HEK293 (cell line): Measurements from ENCODE around the gene MSANTD3.

Source experiments
- CTCF ChIA-PET: fragments of 350-600 bp; formaldehyde crosslinking; extraction: SDS; loops from one replicate; lab custom pipeline; 2021; ENCODE audit warnings: antibody characterized with exemption; lab: Yijun Ruan, JAX
- POLR2A ChIA-PET: fragments of 300-600 bp; formaldehyde crosslinking; extraction: SDS; loops from one replicate; lab custom pipeline; 2020; ENCODE audit warnings: antibody characterized with exemption, inconsistent platforms; lab: Yijun Ruan, JAX
- H3K27ac ChIP-seq: fragments of 200-500 bp; sonication (Bioruptor generic); 2 replicates; pipeline ENCODE4 v1.5.1; 2014; ENCODE audit warnings: low read depth, low read length, control low read depth, inconsistent platforms; ENCODE audit errors: extremely low read depth
- H3K36me3 ChIP-seq, 2 experiments: fragments of 200-500 bp in 1 of 2; sonication (Bioruptor generic) in 1 of 2; 1 replicate in 1 of 2; 2 replicates in 1 of 2; pipeline ENCODE4 v1.5.1; 2014 to 2017; ENCODE audit warnings: inconsistent platforms in 2 of 2, low read length in 2 of 2; ENCODE audit not compliant: control insufficient read depth in 2 of 2, insufficient read depth in 1 of 2
- H3K4me1 ChIP-seq: fragments of 200-500 bp; sonication (Bioruptor generic); 2 replicates; pipeline ENCODE4 v1.5.1; 2014; ENCODE audit warnings: mild to moderate bottlenecking, low read length, inconsistent platforms; ENCODE audit not compliant: control insufficient read depth, insufficient read depth
- H3K4me3 ChIP-seq: 2 replicates; pipeline ENCODE4 v1.5.1; 2011; ENCODE audit warnings: low read depth, mild to moderate bottlenecking, control low read depth, low read length, moderate library complexity
- H3K9me3 ChIP-seq: fragments of 200-500 bp; sonication (Bioruptor generic); 2 replicates; pipeline ENCODE4 v1.5.1; 2014; ENCODE audit warnings: low read depth, low read length, inconsistent platforms; ENCODE audit not compliant: control insufficient read depth, insufficient read depth
- BCL11A ChIP-seq: fragments of 450-650 bp; formaldehyde crosslinking; IDR thresholded peaks from 2 replicates; pipeline ENCODE4 v1.5.1; 2016; ENCODE audit warnings: low read depth, missing biosample characterization, missing genetic modification characterization
- EGR2 ChIP-seq: fragments of 450-650 bp; formaldehyde crosslinking; IDR thresholded peaks from 2 replicates; pipeline ENCODE4 v1.5.1; 2016; ENCODE audit warnings: low read depth, missing biosample characterization, missing genetic modification characterization
- GLIS2 ChIP-seq: fragments of 450-650 bp; formaldehyde crosslinking; IDR thresholded peaks from 2 replicates; pipeline ENCODE4 v1.5.1; 2016; ENCODE audit warnings: missing biosample characterization, missing genetic modification characterization
- HOXD13 ChIP-seq: sonication (generic); formaldehyde crosslinking; IDR thresholded peaks from 2 replicates; pipeline ENCODE4 v1.8.0; 2022; ENCODE audit warnings: missing genetic modification reagents, borderline replicate concordance
- KLF9 ChIP-seq: fragments of 450-650 bp; formaldehyde crosslinking; IDR thresholded peaks from 2 replicates; pipeline ENCODE4 v1.5.1; 2016; ENCODE audit warnings: missing biosample characterization, missing genetic modification characterization, low read depth
- SETDB1 ChIP-seq: IDR thresholded peaks from one replicate; pipeline ENCODE4 v1.6.1; 2017; ENCODE audit warnings: mild to moderate bottlenecking, low read length, moderate library complexity, mixed read lengths; ENCODE audit not compliant: insufficient read length
- TSHZ1 ChIP-seq: fragments of 450-650 bp; formaldehyde crosslinking; IDR thresholded peaks from 2 replicates; pipeline ENCODE4 v1.5.1; 2016; ENCODE audit warnings: missing biosample characterization, missing genetic modification characterization, borderline replicate concordance
- WT1 ChIP-seq: fragments of 450-650 bp; formaldehyde crosslinking; IDR thresholded peaks from 2 replicates; pipeline ENCODE4 v1.5.1; 2016; ENCODE audit warnings: missing biosample characterization, missing genetic modification characterization
- ZBTB48 ChIP-seq: fragments of 450-650 bp; formaldehyde crosslinking; IDR thresholded peaks from 2 replicates; pipeline ENCODE4 v1.5.1; 2016; ENCODE audit warnings: missing biosample characterization, missing genetic modification characterization
- ZFP69B ChIP-seq: fragments of 450-650 bp; formaldehyde crosslinking; IDR thresholded peaks from 2 replicates; pipeline ENCODE4 v1.5.1; 2016; ENCODE audit warnings: missing biosample characterization, missing genetic modification characterization
- ZNF148 ChIP-seq: fragments of 450-650 bp; formaldehyde crosslinking; IDR thresholded peaks from 2 replicates; pipeline ENCODE4 v1.5.0; 2017; ENCODE audit warnings: missing biosample characterization, missing genetic modification characterization, borderline replicate concordance
- ZNF157 ChIP-seq: fragments of 450-650 bp; formaldehyde crosslinking; IDR thresholded peaks from 2 replicates; pipeline ENCODE4 v1.5.1; 2016; ENCODE audit warnings: missing biosample characterization, missing genetic modification characterization
- ZNF169 ChIP-seq: fragments of 450-650 bp; formaldehyde crosslinking; IDR thresholded peaks from 2 replicates; pipeline ENCODE4 v1.5.1; 2016; ENCODE audit warnings: missing biosample characterization, missing genetic modification characterization
- ZNF48 ChIP-seq: fragments of 450-650 bp; formaldehyde crosslinking; IDR thresholded peaks from 2 replicates; pipeline ENCODE4 v1.5.1; 2016; ENCODE audit warnings: missing biosample characterization, missing genetic modification characterization
- ZNF518A ChIP-seq: fragments of 450-650 bp; formaldehyde crosslinking; conservative IDR thresholded peaks from 2 replicates; pipeline ENCODE4 v1.5.1; 2016; ENCODE audit warnings: low read depth, missing biosample characterization, missing genetic modification characterization
- ZNF549 ChIP-seq: fragments of 450-650 bp; IDR thresholded peaks from 2 replicates; pipeline ENCODE4 v1.5.1; 2018; ENCODE audit warnings: missing biosample characterization, missing genetic modification characterization, mild to moderate bottlenecking, inconsistent platforms, moderate library complexity
- ZNF596 ChIP-seq: fragments of 450-650 bp; IDR thresholded peaks from 2 replicates; pipeline ENCODE4 v1.5.0; 2018; ENCODE audit warnings: missing biosample characterization, mild to moderate bottlenecking, missing genetic modification characterization, moderate library complexity
- ZNF701 ChIP-seq: fragments of 450-650 bp; formaldehyde crosslinking; IDR thresholded peaks from 2 replicates; pipeline ENCODE4 v1.5.1; 2016; ENCODE audit warnings: missing biosample characterization, missing genetic modification characterization
- ZNF747 ChIP-seq: fragments of 450-650 bp; formaldehyde crosslinking; IDR thresholded peaks from 2 replicates; pipeline ENCODE4 v1.5.1; 2016; ENCODE audit warnings: missing biosample characterization, missing genetic modification characterization
- ZSCAN16 ChIP-seq: fragments of 450-650 bp; formaldehyde crosslinking; IDR thresholded peaks from 2 replicates; pipeline ENCODE4 v1.5.1; 2016; ENCODE audit warnings: missing biosample characterization, missing genetic modification characterization

The MSANTD3 gene

GRCh38 chr9:100406962-100407361, 20.0 kb upstream of the MSANTD3 start:
- no peak for TF ChIP-seq ZNF701 (tag by site-specific recombination)
- peak; percentile 80 for TF ChIP-seq SETDB1
- CTCF ChIA-PET, result interaction anchor here (0.6 to 1.2 kb wide), 3 partner anchors 21 to 1222 kb away, joined by 3 to 4 read pairs (median 3); partner anchors contain the start of gene NR4A3
- H3K9me3 ChIP-seq, result no peaks in the 10 kb centered on the region
- H3K27ac ChIP-seq, result no peak overlapping the region
- POLR2A ChIA-PET, result interaction anchor here (0.6 to 1.1 kb wide), 3 partner anchors 17 to 974 kb away, joined by 4 to 5 read pairs (median 4); no protein-coding TSS in a partner anchor
- H3K4me3 ChIP-seq, result no peak overlapping the region
- no peaks in the 10 kb centered on the region for H3K4me1 ChIP-seq
- H3K36me3 ChIP-seq, result no peaks in the 10 kb centered on the region

GRCh38 chr9:100408546-100409175, 18.3 kb upstream of the MSANTD3 start:
- ChIA-PET POLR2A (interaction anchor here (0.6 kb wide), 1 partner anchor 17 kb away, joined by 3 read pairs; no protein-coding TSS in a partner anchor), CTCF (no interaction called here)
- Histone ChIP-seq H3K4me1 (no peaks in the 10 kb centered on the region), H3K36me3 (no peaks in the 10 kb centered on the region), H3K27ac (no peak overlapping the region), H3K9me3 (no peaks in the 10 kb centered on the region), H3K4me3 (no peak overlapping the region)
- TF ChIP-seq ZNF549 (tag by site-specific recombination), result no peak
- no peak for TF ChIP-seq TSHZ1 (tag by site-specific recombination)
- TF ChIP-seq ZBTB48, result no peak
- no peak for TF ChIP-seq ZNF48
- TF ChIP-seq KLF9 (tag by site-specific recombination), result no peak
- TF ChIP-seq ZNF148, result no peak
- TF ChIP-seq BCL11A (tag by site-specific recombination), result no peak
- no peak for TF ChIP-seq ZNF747 (tag by site-specific recombination)
- TF ChIP-seq ZNF518A (tag by site-specific recombination), result no peak
- no peak for TF ChIP-seq ZNF596 (tag by site-specific recombination)
- TF ChIP-seq ZNF169 (tag by site-specific recombination), result no peak
- TF ChIP-seq ZFP69B (tag by site-specific recombination), result no peak
- no peak for TF ChIP-seq EGR2 (tag by site-specific recombination)
- no peak for TF ChIP-seq ZSCAN16 (tag by site-specific recombination)
- TF ChIP-seq WT1 (tag by site-specific recombination), result no peak
- no peak for TF ChIP-seq ZNF157 (tag by site-specific recombination)
- TF ChIP-seq HOXD13 (CRISPR knock-in tag), result no peak
- TF ChIP-seq GLIS2 (tag by site-specific recombination), result no peak
